ENCODE results near the gene VPREB3. TPM values are rescaled to one million over a fixed set of nuclear protein-coding genes. Genes with fewer than 3 reads are reported as not detected.

VPREB3 gene
- total and polyA plus RNA-seq, 10 of the 15 experiments (the other 5 are each of a cell fraction or from before 2014, with no cell fraction given), result 0.75 to 79.5 (median 23.8) TPM

DNA sequence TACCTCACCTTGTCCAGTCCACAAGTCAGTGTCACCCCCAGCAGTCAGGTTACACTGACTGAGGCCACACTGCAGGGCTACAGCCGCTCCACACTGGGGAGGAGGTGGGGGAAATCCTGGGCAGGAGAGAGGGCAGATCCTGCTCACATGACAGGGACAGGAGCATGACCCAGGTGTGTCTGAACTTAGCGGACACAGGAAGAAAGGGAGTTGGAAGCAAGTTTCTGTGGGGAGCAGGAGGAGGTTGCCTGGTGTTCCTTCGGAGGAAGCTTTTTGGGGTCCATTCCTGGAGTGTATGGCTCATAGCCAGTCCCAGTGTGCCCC is 24.3 kb upstream of the VPREB3 start:
- no peak overlapping the region for H3K4me2 ChIP-seq (ENCODE audit: control insufficient read depth, insufficient read depth)
- FAIRE-seq (no peak), DNase-seq (ENCODE audit: low read depth, low spot score) (no peak), ATAC-seq (no peak; the same call in 2 of the 3 replicates)
- WGBS (ENCODE audit: insufficient coverage, insufficient replicate concordance, low lambda C conversion rate, missing lambda C conversion rate), result 13% methylated on average over 3 of the region's 3 CpGs
- ChIA-PET CTCF (interaction anchor here (1.1 to 1.7 kb wide), 2 partner anchors 11 to 116 kb away, joined by 3 read pairs; partner anchors contain the start of gene MIF), RAD21 (ENCODE audit: unreplicated experiment) (interaction anchor here (1.1 to 1.3 kb wide), 2 partner anchors 67 to 71 kb away, joined by 5 to 6 read pairs; no protein-coding TSS in a partner anchor), SMC1A (ENCODE audit: uncharacterized antibody, unreplicated experiment) (interaction anchor here (0.7 to 1.2 kb wide), 2 partner anchors 9 to 45 kb away, joined by 4 read pairs; no protein-coding TSS in a partner anchor), POLR2A (interaction anchor here (1.0 kb wide), 1 partner anchor 25 kb away, joined by 3 read pairs; no protein-coding TSS in a partner anchor)
- H3K27me3 ChIP-seq (replicated peaks in 1 of 2; ENCODE audit: control insufficient read depth in 2 of 2, insufficient read depth in 2 of 2, low read length in 1 of 2), result peaks cover 0 to 2% of the 10 kb centered on the region in 2 experiments; a peak in 2 of 4 replicates
- in situ Hi-C loops (cut with MboI), result no loop called here
- no peak overlapping the region for H2AFZ ChIP-seq (ENCODE audit: control insufficient read depth, low read depth, low read length)
- intact Hi-C loops (cut with micrococcal nuclease; ENCODE audit: unreplicated experiment), result no loop called here
- H3K27ac ChIP-seq (ENCODE audit: control insufficient read depth, insufficient read depth), result no peak overlapping the region
- no peaks in the 10 kb centered on the region for H4K20me1 ChIP-seq (ENCODE audit: control insufficient read depth, insufficient read depth)
- H3K79me2 ChIP-seq (ENCODE audit: control insufficient read depth, insufficient read depth, low read length), result no peaks in the 10 kb centered on the region
- H3K4me1 ChIP-seq (ENCODE audit: control insufficient read depth, insufficient read depth, low read length), result no peaks in the 10 kb centered on the region
- no TSS peak for BruUV-seq (replicated peaks)
- no peak overlapping the region for H3K4me3 ChIP-seq
- no peak overlapping the region for H3K9ac ChIP-seq (ENCODE audit: control insufficient read depth, insufficient read depth, low read length)
- TF ChIP-seq BRCA1 (IDR thresholded peaks at IDR 0.05; ENCODE audit: low read depth, low read length), result no peak
- no peak for TF ChIP-seq KLF5 (IDR thresholded peaks at IDR 0.05; ENCODE audit: partially characterized antibody)
- TF ChIP-seq PML (IDR thresholded peaks at IDR 0.05; ENCODE audit: low read length), result no peak
- TF ChIP-seq, protein P1, sequence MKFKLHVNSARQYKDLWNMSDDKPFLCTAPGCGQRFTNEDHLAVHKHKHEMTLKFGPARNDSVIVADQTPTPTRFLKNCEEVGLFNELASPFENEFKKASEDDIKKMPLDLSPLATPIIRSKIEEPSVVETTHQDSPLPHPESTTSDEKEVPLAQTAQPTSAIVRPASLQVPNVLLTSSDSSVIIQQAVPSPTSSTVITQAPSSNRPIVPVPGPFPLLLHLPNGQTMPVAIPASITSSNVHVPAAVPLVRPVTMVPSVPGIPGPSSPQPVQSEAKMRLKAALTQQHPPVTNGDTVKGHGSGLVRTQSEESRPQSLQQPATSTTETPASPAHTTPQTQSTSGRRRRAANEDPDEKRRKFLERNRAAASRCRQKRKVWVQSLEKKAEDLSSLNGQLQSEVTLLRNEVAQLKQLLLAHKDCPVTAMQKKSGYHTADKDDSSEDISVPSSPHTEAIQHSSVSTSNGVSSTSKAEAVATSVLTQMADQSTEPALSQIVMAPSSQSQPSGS (IDR thresholded peaks at IDR 0.05; ENCODE audit: low read length), result no peak
- no peak for TF ChIP-seq STAT3 (IDR thresholded peaks at IDR 0.05; ENCODE audit: low read depth, low read length)
- H3K9me3 ChIP-seq (replicated peaks; ENCODE audit: control insufficient read depth, insufficient read depth, low read length), result no peaks in the 10 kb centered on the region
- H3K36me3 ChIP-seq (ENCODE audit: control insufficient read depth in 2 of 2, insufficient read depth in 2 of 2, low read length in 1 of 2), result no peaks in the 10 kb centered on the region

All from GM12878 (cell line).